ENCODE measurements around the gene GK.

DNA sequence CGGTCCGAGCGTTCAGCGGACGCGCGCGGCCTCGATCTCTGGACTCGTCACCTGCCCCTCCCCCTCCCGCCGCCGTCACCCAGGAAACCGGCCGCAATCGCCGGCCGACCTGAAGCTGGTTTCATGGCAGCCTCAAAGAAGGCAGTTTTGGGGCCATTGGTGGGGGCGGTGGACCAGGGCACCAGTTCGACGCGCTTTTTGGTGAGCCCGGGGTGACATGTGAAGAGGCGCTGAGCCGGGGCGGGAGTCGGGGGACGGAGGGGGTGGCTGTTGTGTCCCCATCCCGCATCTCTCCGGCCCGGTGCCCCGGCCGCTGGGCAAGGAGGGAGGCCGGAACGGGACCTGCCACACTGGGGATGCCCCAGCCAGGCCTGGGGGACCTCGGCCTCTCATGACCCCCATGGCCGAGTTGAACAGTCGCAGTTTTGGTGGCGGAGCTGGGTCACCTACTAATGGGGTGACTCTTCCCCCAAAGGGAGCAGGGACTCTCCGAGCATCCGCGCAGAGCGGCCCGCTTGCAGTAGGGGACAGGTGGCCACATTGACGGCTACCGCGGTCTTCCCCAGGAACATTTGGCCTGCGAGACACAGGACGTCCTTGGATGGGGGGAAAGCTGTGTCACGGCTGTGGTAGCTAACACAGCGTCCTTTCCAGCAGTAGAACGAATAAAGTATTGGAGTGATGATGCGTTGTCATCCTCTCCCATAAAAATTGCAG, at the start of gene GK:
- TF ChIP-seq, protein P1, sequence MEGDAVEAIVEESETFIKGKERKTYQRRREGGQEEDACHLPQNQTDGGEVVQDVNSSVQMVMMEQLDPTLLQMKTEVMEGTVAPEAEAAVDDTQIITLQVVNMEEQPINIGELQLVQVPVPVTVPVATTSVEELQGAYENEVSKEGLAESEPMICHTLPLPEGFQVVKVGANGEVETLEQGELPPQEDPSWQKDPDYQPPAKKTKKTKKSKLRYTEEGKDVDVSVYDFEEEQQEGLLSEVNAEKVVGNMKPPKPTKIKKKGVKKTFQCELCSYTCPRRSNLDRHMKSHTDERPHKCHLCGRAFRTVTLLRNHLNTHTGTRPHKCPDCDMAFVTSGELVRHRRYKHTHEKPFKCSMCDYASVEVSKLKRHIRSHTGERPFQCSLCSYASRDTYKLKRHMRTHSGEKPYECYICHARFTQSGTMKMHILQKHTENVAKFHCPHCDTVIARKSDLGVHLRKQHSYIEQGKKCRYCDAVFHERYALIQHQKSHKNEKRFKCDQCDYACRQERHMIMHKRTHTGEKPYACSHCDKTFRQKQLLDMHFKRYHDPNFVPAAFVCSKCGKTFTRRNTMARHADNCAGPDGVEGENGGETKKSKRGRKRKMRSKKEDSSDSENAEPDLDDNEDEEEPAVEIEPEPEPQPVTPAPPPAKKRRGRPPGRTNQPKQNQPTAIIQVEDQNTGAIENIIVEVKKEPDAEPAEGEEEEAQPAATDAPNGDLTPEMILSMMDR (IDR thresholded peaks at IDR 0.05), result no peak
- TF ChIP-seq, protein P2, sequence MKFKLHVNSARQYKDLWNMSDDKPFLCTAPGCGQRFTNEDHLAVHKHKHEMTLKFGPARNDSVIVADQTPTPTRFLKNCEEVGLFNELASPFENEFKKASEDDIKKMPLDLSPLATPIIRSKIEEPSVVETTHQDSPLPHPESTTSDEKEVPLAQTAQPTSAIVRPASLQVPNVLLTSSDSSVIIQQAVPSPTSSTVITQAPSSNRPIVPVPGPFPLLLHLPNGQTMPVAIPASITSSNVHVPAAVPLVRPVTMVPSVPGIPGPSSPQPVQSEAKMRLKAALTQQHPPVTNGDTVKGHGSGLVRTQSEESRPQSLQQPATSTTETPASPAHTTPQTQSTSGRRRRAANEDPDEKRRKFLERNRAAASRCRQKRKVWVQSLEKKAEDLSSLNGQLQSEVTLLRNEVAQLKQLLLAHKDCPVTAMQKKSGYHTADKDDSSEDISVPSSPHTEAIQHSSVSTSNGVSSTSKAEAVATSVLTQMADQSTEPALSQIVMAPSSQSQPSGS (CRISPR knock-in tag; IDR thresholded peaks at IDR 0.05; ENCODE audit: borderline replicate concordance, low read depth), result no peak
- TF ChIP-seq IRF1 (CRISPR knock-in tag; IDR thresholded peaks at IDR 0.05), result no peak
- TF ChIP-seq, protein P3, sequence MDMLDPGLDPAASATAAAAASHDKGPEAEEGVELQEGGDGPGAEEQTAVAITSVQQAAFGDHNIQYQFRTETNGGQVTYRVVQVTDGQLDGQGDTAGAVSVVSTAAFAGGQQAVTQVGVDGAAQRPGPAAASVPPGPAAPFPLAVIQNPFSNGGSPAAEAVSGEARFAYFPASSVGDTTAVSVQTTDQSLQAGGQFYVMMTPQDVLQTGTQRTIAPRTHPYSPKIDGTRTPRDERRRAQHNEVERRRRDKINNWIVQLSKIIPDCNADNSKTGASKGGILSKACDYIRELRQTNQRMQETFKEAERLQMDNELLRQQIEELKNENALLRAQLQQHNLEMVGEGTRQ (CRISPR knock-in tag; IDR thresholded peaks at IDR 0.05), result no peak
